GM18511 (cell line): ENCODE data around the gene ZNF761.

Experiments used
- ATAC-seq: cut with Tn5 transposase; IDR thresholded peaks from one replicate; pipeline ENCODE4 v1.9.1; 2021; ENCODE audit warnings: mild to moderate bottlenecking, moderate library complexity; ENCODE audit not compliant: unreplicated experiment

ZNF761 gene

GRCh38 chr19:53504885-53505284, 73.1 kb downstream of the ZNF761 start:
- ATAC-seq: no peak

- ATAC-seq: no peak
Measured at GRCh38 chr19:53506728-53507127, 74.9 kb downstream of the ZNF761 start.
